NB4 (cell line): ENCODE results near the gene PVALEF.

Experiments
- DNase-seq: peaks from one replicate; pipeline ENCODE4 v3.0.0; 2010; ENCODE audit warnings: low read depth
- H3K4me3 ChIP-seq: one replicate; pipeline ENCODE4 v1.5.1; 2011; ENCODE audit warnings: mild to moderate bottlenecking, low read depth, low read length, moderate library complexity
- MYC ChIP-seq: IDR thresholded peaks from 2 replicates; pipeline ENCODE4 v1.6.1; 2011; ENCODE audit warnings: low read depth, low read length
- POLR2A ChIP-seq: IDR thresholded peaks from 2 replicates; pipeline ENCODE4 v1.6.1; 2011; ENCODE audit warnings: mild to moderate bottlenecking; ENCODE audit not compliant: insufficient read length; ENCODE audit errors: extremely low read depth
- TF ChIP-seq, protein P1 (sequence below): IDR thresholded peaks from 2 replicates; pipeline ENCODE4 v1.6.1; 2011; ENCODE audit warnings: low read depth, low read length
- TF ChIP-seq, protein P2 (sequence below): IDR thresholded peaks from one replicate; pipeline ENCODE4 v1.5.1; 2012; ENCODE audit warnings: low read depth, low read length

The PVALEF gene

DNA sequence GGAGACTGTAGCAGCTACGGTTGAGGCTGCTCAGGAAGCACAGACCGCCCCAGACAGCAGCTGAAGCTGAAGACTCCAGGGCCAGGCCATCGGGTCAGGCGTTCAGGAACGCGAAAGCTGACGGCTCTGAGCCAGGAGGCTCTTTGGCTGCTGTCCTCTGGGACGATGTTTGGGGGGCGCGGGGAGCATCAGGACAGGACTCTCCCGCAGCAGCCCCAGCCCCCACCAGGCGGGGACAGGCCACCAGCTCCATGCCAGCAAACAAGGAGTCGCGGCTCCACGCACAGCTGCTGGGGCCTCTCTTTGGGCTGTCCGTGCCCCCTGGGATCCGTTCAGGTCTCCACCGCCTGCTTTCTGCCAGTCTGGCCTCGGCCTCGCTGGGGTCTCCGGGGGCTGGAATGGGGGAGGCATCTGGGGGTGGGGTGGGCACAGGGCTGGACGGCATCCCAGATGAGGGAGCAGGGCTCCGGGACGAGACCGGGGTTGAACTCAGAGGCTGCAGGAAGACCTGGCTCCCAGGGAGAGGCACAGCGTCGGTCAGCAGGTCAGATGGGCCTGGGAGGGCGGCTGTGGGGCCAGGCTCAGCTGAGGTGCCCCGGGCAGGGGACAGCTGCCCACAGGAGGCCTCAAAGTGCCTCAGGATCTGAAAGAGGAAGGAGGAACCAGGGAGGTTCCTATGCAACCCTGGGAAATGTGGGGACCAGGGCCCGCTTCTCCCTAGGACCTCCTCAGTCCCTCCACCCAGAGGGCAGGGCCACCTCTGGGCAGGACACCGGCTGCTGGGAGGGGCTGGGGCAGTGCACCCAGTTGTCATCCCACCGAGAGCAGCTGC is 63.7 kb downstream of the PVALEF start:
- TF ChIP-seq POLR2A (no peak), MYC (no peak)
- TF ChIP-seq, protein P1, sequence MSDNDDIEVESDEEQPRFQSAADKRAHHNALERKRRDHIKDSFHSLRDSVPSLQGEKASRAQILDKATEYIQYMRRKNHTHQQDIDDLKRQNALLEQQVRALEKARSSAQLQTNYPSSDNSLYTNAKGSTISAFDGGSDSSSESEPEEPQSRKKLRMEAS = no peak
- TF ChIP-seq, protein P2, sequence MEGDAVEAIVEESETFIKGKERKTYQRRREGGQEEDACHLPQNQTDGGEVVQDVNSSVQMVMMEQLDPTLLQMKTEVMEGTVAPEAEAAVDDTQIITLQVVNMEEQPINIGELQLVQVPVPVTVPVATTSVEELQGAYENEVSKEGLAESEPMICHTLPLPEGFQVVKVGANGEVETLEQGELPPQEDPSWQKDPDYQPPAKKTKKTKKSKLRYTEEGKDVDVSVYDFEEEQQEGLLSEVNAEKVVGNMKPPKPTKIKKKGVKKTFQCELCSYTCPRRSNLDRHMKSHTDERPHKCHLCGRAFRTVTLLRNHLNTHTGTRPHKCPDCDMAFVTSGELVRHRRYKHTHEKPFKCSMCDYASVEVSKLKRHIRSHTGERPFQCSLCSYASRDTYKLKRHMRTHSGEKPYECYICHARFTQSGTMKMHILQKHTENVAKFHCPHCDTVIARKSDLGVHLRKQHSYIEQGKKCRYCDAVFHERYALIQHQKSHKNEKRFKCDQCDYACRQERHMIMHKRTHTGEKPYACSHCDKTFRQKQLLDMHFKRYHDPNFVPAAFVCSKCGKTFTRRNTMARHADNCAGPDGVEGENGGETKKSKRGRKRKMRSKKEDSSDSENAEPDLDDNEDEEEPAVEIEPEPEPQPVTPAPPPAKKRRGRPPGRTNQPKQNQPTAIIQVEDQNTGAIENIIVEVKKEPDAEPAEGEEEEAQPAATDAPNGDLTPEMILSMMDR = no peak
- no peak for DNase-seq
- no peak overlapping the region for H3K4me3 ChIP-seq

DNA sequence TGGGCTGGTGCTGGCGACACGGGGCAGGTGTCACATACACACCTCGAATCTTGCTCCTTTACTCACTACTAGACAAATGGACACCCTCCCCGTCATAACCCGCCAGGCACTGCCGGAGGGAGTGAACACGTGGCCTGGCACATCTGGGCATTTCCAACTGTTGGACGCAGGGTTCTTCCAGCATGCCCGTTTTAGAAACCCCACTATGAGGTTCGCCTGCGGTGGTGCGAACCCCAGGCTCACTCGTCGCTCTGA is 64.3 kb downstream of the PVALEF start:
- no peak for DNase-seq
- TF ChIP-seq POLR2A (no peak), MYC (no peak)
- TF ChIP-seq, protein P2 = no peak
- TF ChIP-seq, protein P1 = no peak
- H3K4me3 ChIP-seq = no peak overlapping the region

DNA sequence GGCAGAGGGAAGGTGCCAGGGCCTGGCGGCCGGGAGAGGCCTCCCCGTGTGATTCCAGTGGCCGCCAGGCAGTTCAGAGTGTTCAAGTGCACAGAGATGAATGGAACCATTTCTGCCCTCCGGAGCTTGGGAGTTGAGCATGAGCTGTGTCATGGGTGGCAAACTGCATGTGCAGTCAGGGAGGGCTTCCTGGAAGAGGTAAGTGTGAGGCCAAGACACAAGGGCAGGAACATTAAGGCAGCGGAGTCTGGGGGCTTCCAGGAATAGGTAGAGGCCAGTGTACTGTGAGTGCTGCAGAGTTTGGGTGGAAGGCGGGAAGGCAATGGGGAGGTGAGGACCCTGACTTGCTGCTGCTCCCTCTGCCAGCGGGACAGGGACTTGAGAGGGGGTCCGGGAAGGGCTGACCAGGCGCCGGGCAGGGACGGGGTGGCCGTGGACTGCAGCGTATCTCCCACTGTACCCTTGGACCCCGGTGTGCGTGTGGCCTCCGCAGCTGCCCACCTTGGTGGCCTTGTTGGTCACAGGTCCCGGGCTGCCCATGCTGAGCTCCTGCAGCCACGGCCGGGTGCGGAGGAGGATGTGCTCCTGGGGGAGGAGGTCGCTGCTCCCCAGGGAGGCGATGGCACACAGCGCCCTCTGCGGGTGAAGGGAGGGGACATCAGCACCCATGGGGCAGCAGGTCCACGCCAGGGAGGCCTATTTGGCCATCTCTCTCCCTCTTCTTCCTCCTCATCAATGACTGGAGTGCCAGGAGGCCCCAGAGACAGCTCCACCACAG is 64.9 kb downstream of the PVALEF start:
- TF ChIP-seq MYC = no peak
- TF ChIP-seq, protein P2 = peak; percentile 51
- no peak overlapping the region for H3K4me3 ChIP-seq
- peak; percentile 64 for DNase-seq

DNA sequence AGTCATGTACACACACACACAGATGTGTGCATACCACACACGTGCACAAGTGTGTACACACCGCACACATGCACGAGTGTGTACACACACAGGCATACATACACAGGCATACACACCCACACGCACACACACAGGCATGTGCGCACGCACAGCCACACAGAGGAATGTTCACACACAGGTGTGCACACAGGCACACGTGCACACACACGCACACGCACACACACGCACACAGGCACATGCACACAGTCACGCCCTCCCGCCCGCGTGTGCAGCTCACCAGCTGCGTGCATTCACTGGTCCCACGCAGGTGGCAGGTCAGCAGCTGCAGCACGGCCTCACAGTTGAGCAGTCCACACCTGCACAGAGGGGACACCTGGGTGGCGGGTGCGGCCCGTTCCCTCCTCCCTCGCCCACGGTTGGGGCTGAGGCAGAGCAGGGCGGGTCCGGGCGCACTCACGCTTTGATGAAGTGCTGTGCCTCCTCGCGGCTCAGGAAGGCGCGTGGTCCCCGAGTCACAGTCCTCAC is 65.9 kb downstream of the PVALEF start:
- no peak for DNase-seq
- no peak overlapping the region for H3K4me3 ChIP-seq
- no peak for TF ChIP-seq MYC
- TF ChIP-seq, protein P2 = no peak
- TF ChIP-seq, protein P1 = no peak
- no peak for TF ChIP-seq POLR2A

DNA sequence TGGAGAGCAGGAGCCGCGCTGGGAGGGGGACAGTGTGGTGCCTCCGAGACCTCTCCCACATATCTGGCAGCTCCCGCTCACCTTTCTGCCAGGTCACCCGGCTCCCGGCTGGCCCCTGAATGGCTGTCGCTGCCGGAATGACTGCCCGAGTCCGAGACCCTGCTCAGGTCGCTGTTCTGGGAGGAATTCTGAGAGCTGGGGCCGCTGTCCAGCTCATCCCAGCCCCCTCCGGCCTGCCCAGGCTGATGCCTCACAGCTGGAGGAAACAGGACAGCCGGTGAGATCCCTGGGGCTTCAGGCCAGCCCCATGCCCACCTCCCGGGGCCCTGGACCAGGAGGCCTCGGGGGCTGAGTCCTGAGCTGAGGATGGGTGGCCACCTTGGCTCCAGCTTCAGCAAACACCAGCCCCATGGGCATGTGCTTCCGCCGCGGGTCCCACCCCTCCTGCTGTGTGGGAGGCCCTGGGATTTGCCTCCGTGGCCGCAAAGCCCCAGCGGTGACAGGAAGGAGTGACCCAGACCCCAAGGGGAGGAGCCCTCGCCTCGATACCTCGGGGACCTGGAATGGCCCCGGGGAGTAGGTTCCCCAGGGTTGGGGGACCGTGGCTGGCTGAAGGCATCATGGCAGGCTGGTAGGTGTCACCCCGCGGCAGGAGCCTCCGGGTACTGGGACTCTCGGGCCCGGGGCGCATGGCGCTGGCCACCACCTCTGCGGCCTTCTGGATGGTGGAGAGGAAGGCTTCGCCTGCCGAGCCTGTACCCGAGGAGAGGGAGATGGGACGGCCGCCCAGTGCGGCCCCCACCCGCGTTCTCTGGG is 66.7 kb downstream of the PVALEF start:
- no peak for DNase-seq
- no peak overlapping the region for H3K4me3 ChIP-seq
- TF ChIP-seq, protein P1 = no peak
- TF ChIP-seq MYC = no peak
- no peak for TF ChIP-seq POLR2A
- TF ChIP-seq, protein P2 = no peak
